HG03469 (cell line): Measurements from ENCODE around the gene TRAF3.

Experiments used
- ATAC-seq: cut with Tn5 transposase; IDR thresholded peaks from one replicate; pipeline ENCODE4 v1.9.1; 2021; ENCODE audit warnings: mild to moderate bottlenecking, moderate library complexity, moderate number of reproducible peaks; ENCODE audit not compliant: unreplicated experiment

The TRAF3 gene

GRCh38 chr14:102777711-102778337, 575 bp downstream of the TRAF3 start:
- peak; percentile 1 for ATAC-seq

- no peak for ATAC-seq
Measured at GRCh38 chr14:102778338-102779083, 1.3 kb downstream of the TRAF3 start.

- ATAC-seq, result no peak
Measured at GRCh38 chr14:102779084-102779462, 1.8 kb downstream of the TRAF3 start.

GRCh38 chr14:102779574-102780315, 2.5 kb downstream of the TRAF3 start:
- ATAC-seq, result no peak

- ATAC-seq, result no peak
Measured at GRCh38 chr14:102781063-102781462, 3.8 kb downstream of the TRAF3 start.

- no peak for ATAC-seq
Measured at GRCh38 chr14:102782974-102783373, 5.7 kb downstream of the TRAF3 start.

GRCh38 chr14:102784892-102785594, 7.8 kb downstream of the TRAF3 start:
- no peak for ATAC-seq

- ATAC-seq, result no peak
Measured at GRCh38 chr14:102785595-102785963, 8.3 kb downstream of the TRAF3 start.

- ATAC-seq, result no peak
Measured at GRCh38 chr14:102786768-102787167, 9.5 kb downstream of the TRAF3 start.

GRCh38 chr14:102789349-102789748, 12.1 kb downstream of the TRAF3 start:
- no peak for ATAC-seq

GRCh38 chr14:102793531-102794328, 16.5 kb downstream of the TRAF3 start:
- ATAC-seq, result no peak

GRCh38 chr14:102795060-102795925, 18.0 kb downstream of the TRAF3 start:
- ATAC-seq, result no peak

GRCh38 chr14:102796661-102797190, 19.5 kb downstream of the TRAF3 start:
- ATAC-seq, result no peak

- no peak for ATAC-seq
Measured at GRCh38 chr14:102798926-102799325, 21.7 kb downstream of the TRAF3 start.

GRCh38 chr14:102799684-102800562, 22.7 kb downstream of the TRAF3 start:
- no peak for ATAC-seq

GRCh38 chr14:102802834-102803523, 25.7 kb downstream of the TRAF3 start:
- no peak for ATAC-seq

- ATAC-seq, result no peak
Measured at GRCh38 chr14:102804858-102805257, 27.6 kb downstream of the TRAF3 start.
